ENCODE results near the gene UBE2B.

Gene UBE2B

GRCh38 chr5:134438721-134439123 lies 67.4 kb downstream of the UBE2B start:
- no peak for DNase-seq

- no peak for DNase-seq
Measured at GRCh38 chr5:134439210-134439654, 67.9 kb downstream of the UBE2B start.

DNA sequence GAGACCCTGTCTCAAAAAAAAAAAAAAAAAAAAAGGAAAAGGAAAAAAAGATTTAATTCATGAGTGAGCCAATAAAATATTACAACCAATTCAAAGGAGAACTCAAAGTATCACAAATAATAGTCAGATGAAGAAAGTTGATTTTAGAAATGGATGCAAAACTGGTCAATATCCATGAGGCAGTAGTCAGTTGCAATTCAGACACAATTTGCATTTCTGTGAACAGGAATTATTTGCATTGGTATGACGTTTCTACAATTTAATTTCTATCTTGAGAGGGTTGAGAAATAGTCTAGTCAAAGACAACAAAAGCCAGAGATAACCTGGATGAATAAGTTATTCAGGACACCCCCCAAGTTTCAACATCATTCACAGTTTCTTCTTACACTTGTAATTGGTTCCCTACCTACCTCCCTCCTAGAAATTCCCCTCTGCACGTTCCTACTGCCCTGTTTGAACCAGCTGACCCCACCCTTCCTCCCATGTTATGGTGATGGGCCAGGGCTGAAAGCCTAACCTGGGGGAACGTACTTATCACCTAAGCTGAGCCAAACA lies 68.9 kb downstream of the UBE2B start:
- no peak for DNase-seq
